ENCODE measurements around the gene CCDC160.

DNA sequence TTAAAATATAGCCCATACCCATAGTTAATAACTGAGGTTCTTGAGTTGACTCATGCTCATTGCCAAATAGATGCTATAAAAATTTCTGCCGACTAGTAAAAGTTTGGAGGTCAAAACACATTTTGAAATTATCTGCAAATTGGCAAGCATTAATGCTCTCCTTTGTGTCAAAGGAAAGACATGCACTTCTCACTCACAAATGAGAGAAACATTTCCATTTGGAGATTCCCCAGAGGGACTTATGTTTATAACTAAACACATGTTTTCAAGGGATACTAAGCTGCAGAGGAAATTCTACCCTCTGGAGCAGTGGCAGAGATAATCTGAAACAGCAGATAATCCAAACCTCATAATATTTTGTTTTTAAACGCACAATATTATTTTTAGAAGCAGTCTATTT, 45.7 kb upstream of the CCDC160 start:
- TF ChIP-seq, protein P1, sequence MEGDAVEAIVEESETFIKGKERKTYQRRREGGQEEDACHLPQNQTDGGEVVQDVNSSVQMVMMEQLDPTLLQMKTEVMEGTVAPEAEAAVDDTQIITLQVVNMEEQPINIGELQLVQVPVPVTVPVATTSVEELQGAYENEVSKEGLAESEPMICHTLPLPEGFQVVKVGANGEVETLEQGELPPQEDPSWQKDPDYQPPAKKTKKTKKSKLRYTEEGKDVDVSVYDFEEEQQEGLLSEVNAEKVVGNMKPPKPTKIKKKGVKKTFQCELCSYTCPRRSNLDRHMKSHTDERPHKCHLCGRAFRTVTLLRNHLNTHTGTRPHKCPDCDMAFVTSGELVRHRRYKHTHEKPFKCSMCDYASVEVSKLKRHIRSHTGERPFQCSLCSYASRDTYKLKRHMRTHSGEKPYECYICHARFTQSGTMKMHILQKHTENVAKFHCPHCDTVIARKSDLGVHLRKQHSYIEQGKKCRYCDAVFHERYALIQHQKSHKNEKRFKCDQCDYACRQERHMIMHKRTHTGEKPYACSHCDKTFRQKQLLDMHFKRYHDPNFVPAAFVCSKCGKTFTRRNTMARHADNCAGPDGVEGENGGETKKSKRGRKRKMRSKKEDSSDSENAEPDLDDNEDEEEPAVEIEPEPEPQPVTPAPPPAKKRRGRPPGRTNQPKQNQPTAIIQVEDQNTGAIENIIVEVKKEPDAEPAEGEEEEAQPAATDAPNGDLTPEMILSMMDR (IDR thresholded peaks at IDR 0.05) = no peak
- TF ChIP-seq EP300 (IDR thresholded peaks at IDR 0.05) = no peak
